ENCODE measurements around the gene ARHGAP11A. TPM values are rescaled to one million over a fixed set of nuclear protein-coding genes. Genes with fewer than 3 reads are reported as not detected.

Gene ARHGAP11A
- total RNA-seq, 2 experiments from 2014 or later: 92.3 to 96.7 TPM

DNA sequence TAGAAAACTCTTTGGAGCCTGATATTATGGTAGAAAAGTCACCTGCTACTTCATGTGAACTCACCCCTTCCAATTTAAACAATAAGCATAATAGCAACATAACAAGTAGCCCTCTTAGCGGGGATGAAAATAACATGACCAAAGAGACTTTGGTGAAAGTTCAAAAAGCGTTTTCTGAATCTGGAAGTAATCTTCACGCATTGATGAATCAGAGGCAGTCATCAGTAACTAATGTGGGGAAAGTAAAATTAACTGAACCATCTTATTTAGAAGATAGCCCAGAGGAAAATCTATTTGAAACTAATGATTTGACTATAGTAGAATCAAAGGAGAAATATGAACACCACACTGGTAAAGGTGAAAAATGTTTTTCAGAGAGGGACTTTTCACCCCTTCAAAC is 21.1 kb downstream of the ARHGAP11A start:
- H3K4me1 Mint-ChIP-seq (ENCODE audit: low read depth): no peaks in the 10 kb centered on the region
- TF ChIP-seq CTCF (IDR thresholded peaks at IDR 0.05): no peak
- peaks cover 51% of the 10 kb centered on the region for H3K36me3 Mint-ChIP-seq (ENCODE audit: low read depth)
- H3K27me3 Mint-ChIP-seq: peaks cover 2% of the 10 kb centered on the region
- CTCF ChIA-PET: no interaction called here
- no peak for ATAC-seq
- H3K4me3 Mint-ChIP-seq: no peak overlapping the region
- intact Hi-C loops (cut with micrococcal nuclease): no loop called here
- no peak for DNase-seq
- H3K9me3 Mint-ChIP-seq: no peaks in the 10 kb centered on the region
- POLR2A ChIA-PET: no interaction called here
- no peak overlapping the region for H3K27ac Mint-ChIP-seq

- DNase-seq: no peak
- intact Hi-C loops (cut with micrococcal nuclease): no loop called here
- ChIA-PET CTCF (no interaction called here), POLR2A (no interaction called here)
- no peak overlapping the region for H3K27ac Mint-ChIP-seq
- H3K4me3 Mint-ChIP-seq: no peak overlapping the region
- peaks cover 50% of the 10 kb centered on the region for H3K36me3 Mint-ChIP-seq (ENCODE audit: low read depth)
- no peaks in the 10 kb centered on the region for H3K4me1 Mint-ChIP-seq (ENCODE audit: low read depth)
- TF ChIP-seq CTCF (IDR thresholded peaks at IDR 0.05): no peak
- H3K27me3 Mint-ChIP-seq: peaks cover 2% of the 10 kb centered on the region
- no peaks in the 10 kb centered on the region for H3K9me3 Mint-ChIP-seq
- ATAC-seq: no peak
Observed at GRCh38 chr15:32636908-32637567, 21.7 kb downstream of the ARHGAP11A start.

- no peaks in the 10 kb centered on the region for H3K9me3 Mint-ChIP-seq
Observed at GRCh38 chr15:32637704-32638103, 22.4 kb downstream of the ARHGAP11A start.

DNA sequence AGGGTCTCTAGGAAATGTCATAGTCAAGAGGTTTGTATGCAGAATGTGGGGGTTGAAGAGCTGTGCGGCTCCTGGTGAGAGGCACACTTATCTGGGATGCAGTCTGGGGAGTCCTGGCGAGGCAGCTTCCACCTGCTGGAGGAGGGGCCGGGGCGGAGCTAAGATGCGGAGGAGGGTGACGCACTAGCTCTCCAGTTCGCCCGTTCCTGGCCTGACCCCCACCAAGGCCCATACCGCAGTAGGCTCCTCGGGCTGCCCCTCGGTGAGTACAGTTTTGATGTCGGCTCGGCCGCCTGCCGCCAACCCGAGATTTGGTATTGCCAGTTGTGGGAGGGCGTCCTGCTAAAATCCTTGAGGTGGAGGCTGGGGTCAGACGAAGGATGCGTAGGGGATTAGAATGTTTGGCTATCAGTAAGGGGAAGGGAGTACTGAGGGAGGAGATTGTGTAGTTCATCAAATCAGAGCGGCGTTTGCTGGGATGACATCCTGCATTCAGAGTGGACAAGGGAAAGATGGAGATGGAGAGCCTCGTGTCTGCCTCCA is 26.3 kb downstream of the ARHGAP11A start, which contains the start of gene SCG5:
Gene SCG5, plus strand, starts transcription at position 194 of the 543 bp plus-strand sequence. CDS start 1,883 bp downstream, outside the sequence.
- H3K27ac Mint-ChIP-seq: no peak within 1 kb of the TSS
- no peak for TF ChIP-seq CTCF (IDR thresholded peaks at IDR 0.05)
- H3K9me3 Mint-ChIP-seq: no peaks in the 10 kb centered on the region
- ATAC-seq (no peak), DNase-seq (no peak)
- H3K4me3 Mint-ChIP-seq: no peak within 1 kb of the TSS
- H3K36me3 Mint-ChIP-seq (ENCODE audit: low read depth): peaks cover 23% of the 10 kb centered on the region
- ChIA-PET POLR2A (no interaction called here), CTCF (interaction anchor here (1.2 to 2.9 kb wide), 2 partner anchors 10 to 21 kb away, joined by 3 to 12 read pairs; no protein-coding TSS in a partner anchor)
- intact Hi-C loops (cut with micrococcal nuclease): no loop called here
- no peaks in the 10 kb centered on the region for H3K4me1 Mint-ChIP-seq (ENCODE audit: low read depth)
- H3K27me3 Mint-ChIP-seq: peaks cover 2% of the 10 kb centered on the region

More at GRCh38 chr15:32637704-32638103, 22.4 kb downstream of the ARHGAP11A start:
- intact Hi-C loops (cut with micrococcal nuclease): no loop called here
- ChIA-PET CTCF (no interaction called here), POLR2A (no interaction called here)
- Mint-ChIP-seq H3K4me3 (no peak overlapping the region), H3K27ac (no peak overlapping the region), H3K27me3 (peaks cover 2% of the 10 kb centered on the region), H3K36me3 (ENCODE audit: low read depth) (peaks cover 50% of the 10 kb centered on the region), H3K4me1 (ENCODE audit: low read depth) (no peaks in the 10 kb centered on the region)
- ATAC-seq: no peak
- no peak for TF ChIP-seq CTCF (IDR thresholded peaks at IDR 0.05)
- no peak for DNase-seq

GRCh38 chr15:32642667-32643435 is 27.5 kb downstream of the ARHGAP11A start:
- H3K27ac Mint-ChIP-seq: no peak overlapping the region
- ChIA-PET POLR2A (no interaction called here), CTCF (interaction anchor here (2.9 kb wide), 1 partner anchor 9 kb away, joined by 12 read pairs; no protein-coding TSS in a partner anchor)
- no peaks in the 10 kb centered on the region for H3K9me3 Mint-ChIP-seq
- intact Hi-C loops (cut with micrococcal nuclease): no loop called here
- H3K36me3 Mint-ChIP-seq (ENCODE audit: low read depth): peaks cover 18% of the 10 kb centered on the region
- H3K4me3 Mint-ChIP-seq: no peak overlapping the region
- H3K4me1 Mint-ChIP-seq (ENCODE audit: low read depth): no peaks in the 10 kb centered on the region
- peaks cover 2% of the 10 kb centered on the region for H3K27me3 Mint-ChIP-seq
- ATAC-seq: no peak
- TF ChIP-seq CTCF (IDR thresholded peaks at IDR 0.05): no peak
- no peak for DNase-seq
